Measurements from ENCODE around the gene DDB1.
A peak's percentile ranks its signal among the peaks of the same experiment; 100 is the strongest.

Gene DDB1

GRCh38 chr11:61357233-61357893 is 24.5 kb upstream of the DDB1 start:
- FAIRE-seq (peak; percentile 84), DNase-seq (ENCODE audit: insufficient read length, low spot score) (no peak)

- DNase-seq (ENCODE audit: insufficient read length, low spot score) (no peak), FAIRE-seq (no peak)
Measured at GRCh38 chr11:61356706-61357105, 23.8 kb upstream of the DDB1 start.

GRCh38 chr11:61354208-61354607 is 21.3 kb upstream of the DDB1 start:
- DNase-seq (ENCODE audit: insufficient read length, low spot score) (no peak), FAIRE-seq (no peak)

GRCh38 chr11:61353131-61354067 is 20.5 kb upstream of the DDB1 start:
- no peak for DNase-seq (ENCODE audit: insufficient read length, low spot score)
- peak; percentile 8 for FAIRE-seq

- FAIRE-seq (no peak), DNase-seq (ENCODE audit: insufficient read length, low spot score) (no peak)
Measured at GRCh38 chr11:61352038-61352437, 19.1 kb upstream of the DDB1 start.

- no peak for FAIRE-seq
- no peak for DNase-seq (ENCODE audit: insufficient read length, low spot score)
Measured at GRCh38 chr11:61350803-61351202, 17.9 kb upstream of the DDB1 start.

- FAIRE-seq = no peak
Measured at GRCh38 chr11:61350336-61350735, 17.4 kb upstream of the DDB1 start.

GRCh38 chr11:61349916-61350315 is 17.0 kb upstream of the DDB1 start:
- DNase-seq (ENCODE audit: insufficient read length, low spot score) (no peak), FAIRE-seq (no peak)

More at GRCh38 chr11:61350336-61350735, 17.4 kb upstream of the DDB1 start:
- DNase-seq (ENCODE audit: insufficient read length, low spot score) = no peak

GRCh38 chr11:61349189-61349751 is 16.4 kb upstream of the DDB1 start:
- DNase-seq (ENCODE audit: insufficient read length, low spot score) (no peak), FAIRE-seq (no peak)

- DNase-seq (ENCODE audit: insufficient read length, low spot score) (no peak), FAIRE-seq (no peak)
Measured at GRCh38 chr11:61347916-61348461, 15.1 kb upstream of the DDB1 start.

GRCh38 chr11:61345954-61346843 is 13.3 kb upstream of the DDB1 start:
- FAIRE-seq = no peak

GRCh38 chr11:61345170-61345610 is 12.3 kb upstream of the DDB1 start:
- DNase-seq (ENCODE audit: insufficient read length, low spot score) (no peak), FAIRE-seq (no peak)

More at GRCh38 chr11:61345954-61346843, 13.3 kb upstream of the DDB1 start:
- DNase-seq (ENCODE audit: insufficient read length, low spot score) = no peak

- DNase-seq (ENCODE audit: insufficient read length, low spot score) = no peak
- no peak for FAIRE-seq
Measured at GRCh38 chr11:61343792-61344745, 11.2 kb upstream of the DDB1 start.

GRCh38 chr11:61342207-61342803 is 9.4 kb upstream of the DDB1 start:
- no peak for DNase-seq (ENCODE audit: insufficient read length, low spot score)
- FAIRE-seq = no peak

- DNase-seq (ENCODE audit: insufficient read length, low spot score) (no peak), FAIRE-seq (no peak)
Measured at GRCh38 chr11:61341706-61342105, 8.8 kb upstream of the DDB1 start.

GRCh38 chr11:61340979-61341378 is 8.1 kb upstream of the DDB1 start:
- FAIRE-seq = no peak
- DNase-seq (ENCODE audit: insufficient read length, low spot score) = no peak

GRCh38 chr11:61339490-61339878 is 6.6 kb upstream of the DDB1 start:
- FAIRE-seq (no peak), DNase-seq (ENCODE audit: insufficient read length, low spot score) (no peak)

- FAIRE-seq (no peak), DNase-seq (ENCODE audit: insufficient read length, low spot score) (no peak)
Measured at GRCh38 chr11:61338783-61339489, 6.0 kb upstream of the DDB1 start.

Data from GM19239 (cell line).